Vagina (tissue), 2 donors: ENCODE data around the gene AGBL4.

Experiments
- POLR2A ChIP-seq, 2 donors: fragments of 450-650 bp; IDR thresholded peaks; one replicate each; pipeline ENCODE4 v1.6.1; 2017; ENCODE audit warnings: antibody characterized with exemption in 2 of 2, mild to moderate bottlenecking in 2 of 2, moderate library complexity in 2 of 2
- TF ChIP-seq, protein P1 (sequence below), 3 experiments: fragments of 450-650 bp in 2 of 3; fragments of 200-600 bp in 1 of 3; sonication (generic) in 1 of 3; IDR thresholded peaks; one replicate each; pipeline ENCODE4 v1.5.1; 2017 to 2019; ENCODE audit warnings: antibody characterized with exemption in 3 of 3, mild to moderate bottlenecking in 2 of 3, moderate library complexity in 2 of 3

DNA sequence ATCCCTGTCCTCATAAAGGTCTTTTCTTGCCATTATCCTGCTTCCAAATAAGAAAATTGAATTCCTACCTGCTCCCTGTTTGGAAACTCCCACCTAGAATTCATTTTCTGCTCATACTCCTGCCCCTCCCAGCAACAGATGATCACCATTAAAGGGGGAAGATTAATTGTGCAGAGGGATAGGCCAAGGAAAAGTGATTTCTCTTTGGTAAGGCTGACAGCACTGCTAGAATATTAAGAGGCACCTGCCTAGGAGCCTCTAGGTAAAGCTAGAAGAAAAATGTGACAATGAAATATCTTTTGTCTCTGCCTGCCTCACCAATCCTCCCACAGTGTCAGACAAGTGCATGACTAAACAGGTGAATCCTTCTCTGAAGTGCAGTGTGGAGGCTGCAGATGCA is 1474.8 kb downstream of the AGBL4 start:
- TF ChIP-seq, protein P1, sequence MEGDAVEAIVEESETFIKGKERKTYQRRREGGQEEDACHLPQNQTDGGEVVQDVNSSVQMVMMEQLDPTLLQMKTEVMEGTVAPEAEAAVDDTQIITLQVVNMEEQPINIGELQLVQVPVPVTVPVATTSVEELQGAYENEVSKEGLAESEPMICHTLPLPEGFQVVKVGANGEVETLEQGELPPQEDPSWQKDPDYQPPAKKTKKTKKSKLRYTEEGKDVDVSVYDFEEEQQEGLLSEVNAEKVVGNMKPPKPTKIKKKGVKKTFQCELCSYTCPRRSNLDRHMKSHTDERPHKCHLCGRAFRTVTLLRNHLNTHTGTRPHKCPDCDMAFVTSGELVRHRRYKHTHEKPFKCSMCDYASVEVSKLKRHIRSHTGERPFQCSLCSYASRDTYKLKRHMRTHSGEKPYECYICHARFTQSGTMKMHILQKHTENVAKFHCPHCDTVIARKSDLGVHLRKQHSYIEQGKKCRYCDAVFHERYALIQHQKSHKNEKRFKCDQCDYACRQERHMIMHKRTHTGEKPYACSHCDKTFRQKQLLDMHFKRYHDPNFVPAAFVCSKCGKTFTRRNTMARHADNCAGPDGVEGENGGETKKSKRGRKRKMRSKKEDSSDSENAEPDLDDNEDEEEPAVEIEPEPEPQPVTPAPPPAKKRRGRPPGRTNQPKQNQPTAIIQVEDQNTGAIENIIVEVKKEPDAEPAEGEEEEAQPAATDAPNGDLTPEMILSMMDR (IDR thresholded peaks at IDR 0.05): no peak
- TF ChIP-seq POLR2A (IDR thresholded peaks at IDR 0.05): no peak
